HepG2 (cell line): ENCODE results near the gene HSD11B1.

Experiments
- ATAD3A ChIP-seq: sonication (generic); formaldehyde crosslinking; IDR thresholded peaks from 2 replicates; pipeline ENCODE4 v1.4.0; 2020; ENCODE audit warnings: missing genetic modification reagents
- CAMTA2 ChIP-seq: sonication (generic); formaldehyde crosslinking; IDR thresholded peaks from 2 replicates; pipeline ENCODE4 v1.4.0; 2020; ENCODE audit warnings: mild to moderate bottlenecking, missing genetic modification reagents, borderline replicate concordance
- CHD2 ChIP-seq: IDR thresholded peaks from 2 replicates; pipeline ENCODE4 v1.6.1; 2011; ENCODE audit warnings: low read depth, low read length, improper control_type of control experiment
- MAFK ChIP-seq, 2 experiments: IDR thresholded peaks in 1 of 2; conservative IDR thresholded peaks in 1 of 2; 2 replicates each; pipeline ENCODE4 v1.6.1; 2011; ENCODE audit warnings: improper control_type of control experiment in 2 of 2, low read length in 2 of 2
- MLLT10 ChIP-seq: sonication (generic); formaldehyde crosslinking; IDR thresholded peaks from 2 replicates; pipeline ENCODE4 v1.4.0; 2020; ENCODE audit warnings: missing genetic modification reagents
- NFYB ChIP-seq: sonication (generic); formaldehyde crosslinking; IDR thresholded peaks from 2 replicates; pipeline ENCODE4 v1.4.0; 2020; ENCODE audit warnings: missing genetic modification reagents
- POLR2A ChIP-seq, 2 experiments: IDR thresholded peaks; 2 replicates each; pipeline ENCODE4 v1.6.1; 2011; ENCODE audit warnings: low read depth in 2 of 2, low read length in 2 of 2, mild to moderate bottlenecking in 1 of 2, moderate library complexity in 1 of 2; ENCODE audit not compliant: insufficient read depth in 1 of 2
- THYN1 ChIP-seq: sonication (generic); formaldehyde crosslinking; IDR thresholded peaks from 2 replicates; pipeline ENCODE4 v1.8.1; 2023; ENCODE audit warnings: low read depth, mild to moderate bottlenecking, moderate library complexity, missing genetic modification reagents, borderline replicate concordance
- TF ChIP-seq, protein P1 (sequence below): sonication (generic); formaldehyde crosslinking; IDR thresholded peaks from 2 replicates; pipeline ENCODE4 v1.8.1; 2023; ENCODE audit warnings: mild to moderate bottlenecking, missing genetic modification reagents, borderline replicate concordance
- TF ChIP-seq, protein P2 (sequence below): sonication (generic); formaldehyde crosslinking; IDR thresholded peaks from 2 replicates; pipeline ENCODE4 v1.5.0; 2020; ENCODE audit warnings: mild to moderate bottlenecking, missing genetic modification reagents, moderate library complexity
- TF ChIP-seq, protein P3 (sequence below): sonication (generic); formaldehyde crosslinking; IDR thresholded peaks from 2 replicates; pipeline ENCODE4 v1.5.1; 2020; ENCODE audit warnings: mild to moderate bottlenecking, missing genetic modification reagents, moderate library complexity

DNA sequence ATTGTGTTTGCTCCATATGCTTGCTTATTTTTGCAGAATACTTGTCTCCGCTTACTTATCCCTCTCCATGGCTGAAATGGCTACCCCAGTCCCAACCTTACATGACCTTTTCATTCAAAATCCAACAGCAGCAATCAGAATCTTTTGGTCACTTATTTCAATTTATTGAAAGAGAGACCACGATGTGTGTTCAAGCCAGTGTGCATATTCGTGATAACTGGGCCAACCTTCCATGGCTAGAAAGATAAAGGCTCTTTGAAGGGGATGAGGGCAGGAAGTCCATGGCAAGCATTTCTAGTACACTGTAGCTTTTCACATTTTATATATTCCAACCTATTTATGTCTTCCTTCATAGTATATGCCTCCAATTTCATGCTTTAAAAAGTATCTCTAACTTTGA is 23.1 kb downstream of the HSD11B1 start:
- TF ChIP-seq, protein P1, sequence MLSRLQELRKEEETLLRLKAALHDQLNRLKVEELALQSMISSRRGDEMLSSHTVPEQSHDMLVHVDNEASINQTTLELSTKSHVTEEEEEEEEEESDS (CRISPR knock-in tag): no peak
- TF ChIP-seq POLR2A (IDR thresholded peaks at IDR 0.05; ENCODE audit: insufficient read depth in 1 of 2, low read depth in 2 of 2, low read length in 2 of 2): no peak
- TF ChIP-seq MLLT10 (CRISPR knock-in tag): no peak
- TF ChIP-seq THYN1: no peak
- TF ChIP-seq, protein P2, sequence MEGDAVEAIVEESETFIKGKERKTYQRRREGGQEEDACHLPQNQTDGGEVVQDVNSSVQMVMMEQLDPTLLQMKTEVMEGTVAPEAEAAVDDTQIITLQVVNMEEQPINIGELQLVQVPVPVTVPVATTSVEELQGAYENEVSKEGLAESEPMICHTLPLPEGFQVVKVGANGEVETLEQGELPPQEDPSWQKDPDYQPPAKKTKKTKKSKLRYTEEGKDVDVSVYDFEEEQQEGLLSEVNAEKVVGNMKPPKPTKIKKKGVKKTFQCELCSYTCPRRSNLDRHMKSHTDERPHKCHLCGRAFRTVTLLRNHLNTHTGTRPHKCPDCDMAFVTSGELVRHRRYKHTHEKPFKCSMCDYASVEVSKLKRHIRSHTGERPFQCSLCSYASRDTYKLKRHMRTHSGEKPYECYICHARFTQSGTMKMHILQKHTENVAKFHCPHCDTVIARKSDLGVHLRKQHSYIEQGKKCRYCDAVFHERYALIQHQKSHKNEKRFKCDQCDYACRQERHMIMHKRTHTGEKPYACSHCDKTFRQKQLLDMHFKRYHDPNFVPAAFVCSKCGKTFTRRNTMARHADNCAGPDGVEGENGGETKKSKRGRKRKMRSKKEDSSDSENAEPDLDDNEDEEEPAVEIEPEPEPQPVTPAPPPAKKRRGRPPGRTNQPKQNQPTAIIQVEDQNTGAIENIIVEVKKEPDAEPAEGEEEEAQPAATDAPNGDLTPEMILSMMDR (CRISPR knock-in tag): no peak
- no peak for TF ChIP-seq MAFK (conservative IDR thresholded peaks at IDR 0.05 in 1 of 2, IDR thresholded peaks at IDR 0.05 in 1 of 2; ENCODE audit: low read length in 2 of 2)
- no peak for TF ChIP-seq ATAD3A (CRISPR knock-in tag)
- TF ChIP-seq, protein P3, sequence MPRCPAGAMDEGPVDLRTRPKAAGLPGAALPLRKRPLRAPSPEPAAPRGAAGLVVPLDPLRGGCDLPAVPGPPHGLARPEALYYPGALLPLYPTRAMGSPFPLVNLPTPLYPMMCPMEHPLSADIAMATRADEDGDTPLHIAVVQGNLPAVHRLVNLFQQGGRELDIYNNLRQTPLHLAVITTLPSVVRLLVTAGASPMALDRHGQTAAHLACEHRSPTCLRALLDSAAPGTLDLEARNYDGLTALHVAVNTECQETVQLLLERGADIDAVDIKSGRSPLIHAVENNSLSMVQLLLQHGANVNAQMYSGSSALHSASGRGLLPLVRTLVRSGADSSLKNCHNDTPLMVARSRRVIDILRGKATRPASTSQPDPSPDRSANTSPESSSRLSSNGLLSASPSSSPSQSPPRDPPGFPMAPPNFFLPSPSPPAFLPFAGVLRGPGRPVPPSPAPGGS (CRISPR knock-in tag): no peak
- TF ChIP-seq CHD2: no peak
- no peak for TF ChIP-seq CAMTA2 (CRISPR knock-in tag)
- no peak for TF ChIP-seq NFYB (CRISPR knock-in tag)
